OCI-LY3 (cell line): ENCODE results near the gene KRT6A.

Experiments used
- H2AFZ ChIP-seq: fragments of 200-600, 300-600 bp; shearing (Covaris generic); 2 replicates; pipeline ENCODE4 v1.6.0; 2014; ENCODE audit warnings: antibody characterized with exemption, low read depth, low read length
- H3K27ac ChIP-seq: fragments of 200-600, 300-600 bp; sonication (generic); 2 replicates; pipeline ENCODE4 v1.5.1; 2014; ENCODE audit warnings: mild to moderate bottlenecking, low read length, moderate library complexity, mixed read lengths
- H3K27me3 ChIP-seq: fragments of 200-600, 300-600 bp; sonication (generic); 2 replicates; pipeline ENCODE4 v1.6.1; 2014; ENCODE audit warnings: low read depth, low read length, mixed read lengths
- H3K36me3 ChIP-seq: fragments of 200-600, 300-600 bp; sonication (generic); replicated peaks from 2 replicates; pipeline ENCODE3; 2014; ENCODE audit warnings: low read depth, low read length, mixed read lengths
- H3K4me1 ChIP-seq: fragments of 300-600, 200-600 bp; sonication (generic); 2 replicates; pipeline ENCODE4 v1.6.1; 2014; ENCODE audit warnings: low read length, mixed read lengths
- H3K4me2 ChIP-seq: fragments of 200-600, 300-600 bp; sonication (generic); 2 replicates; pipeline ENCODE4 v1.6.1; 2014; ENCODE audit warnings: low read length, mixed read lengths
- H3K4me3 ChIP-seq: fragments of 300-600, 200-600 bp; sonication (generic); 2 replicates; pipeline ENCODE4 v1.5.1; 2014; ENCODE audit warnings: antibody characterized with exemption, mild to moderate bottlenecking, low read length, moderate library complexity
- H3K79me2 ChIP-seq: fragments of 300-600, 200-600 bp; shearing (Covaris generic); 2 replicates; pipeline ENCODE4 v1.6.1; 2014; ENCODE audit warnings: mild to moderate bottlenecking, low read length, mixed read lengths
- H3K9ac ChIP-seq: fragments of 300-600, 200-600 bp; shearing (Covaris generic); 2 replicates; pipeline ENCODE4 v1.6.0; 2014; ENCODE audit warnings: mild to moderate bottlenecking, low read length, moderate library complexity
- H3K9me3 ChIP-seq: fragments of 200-600, 300-600 bp; shearing (Covaris generic); 2 replicates; pipeline ENCODE4 v1.6.1; 2014; ENCODE audit warnings: low read length, mixed read lengths; ENCODE audit not compliant: insufficient read depth
- H4K20me1 ChIP-seq: fragments of 200-600, 300-600 bp; sonication (generic); 2 replicates; pipeline ENCODE4 v1.6.1; 2016; ENCODE audit warnings: low read length, mixed read lengths; ENCODE audit not compliant: insufficient read depth
- EZH2phosphoT487 ChIP-seq: fragments of 200-600 bp; shearing (Covaris generic); IDR thresholded peaks from 2 replicates; pipeline ENCODE4 v1.6.1; 2018; ENCODE audit warnings: antibody characterized with exemption, mixed run types, low read depth
- TF ChIP-seq, protein P1 (sequence below): fragments of 200-600, 300-600 bp; sonication (generic); IDR thresholded peaks from 2 replicates; pipeline ENCODE4 v1.5.1; 2014; ENCODE audit warnings: antibody characterized with exemption, low read length, low read depth

The KRT6A gene

DNA sequence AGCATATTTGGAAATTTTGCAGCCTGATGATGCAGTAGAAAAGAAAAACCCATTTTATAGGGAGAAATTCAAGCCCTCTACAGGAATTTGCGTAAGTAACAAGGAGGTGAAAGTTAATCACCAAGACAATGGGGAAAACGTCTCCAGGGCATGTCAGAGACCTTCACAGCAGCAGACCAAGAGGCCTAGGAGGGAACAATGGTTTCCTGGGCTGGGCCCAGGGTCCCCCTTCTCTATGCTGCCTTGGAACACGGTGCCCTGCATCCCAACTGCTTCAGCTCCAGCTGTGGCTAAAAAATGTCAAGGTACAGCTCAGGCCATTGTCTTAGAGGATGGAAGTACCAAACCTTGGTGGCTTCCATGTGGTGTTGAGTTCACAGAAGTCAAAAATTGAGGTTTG, 13.0 kb downstream of the KRT6A start:
- TF ChIP-seq, protein P1, sequence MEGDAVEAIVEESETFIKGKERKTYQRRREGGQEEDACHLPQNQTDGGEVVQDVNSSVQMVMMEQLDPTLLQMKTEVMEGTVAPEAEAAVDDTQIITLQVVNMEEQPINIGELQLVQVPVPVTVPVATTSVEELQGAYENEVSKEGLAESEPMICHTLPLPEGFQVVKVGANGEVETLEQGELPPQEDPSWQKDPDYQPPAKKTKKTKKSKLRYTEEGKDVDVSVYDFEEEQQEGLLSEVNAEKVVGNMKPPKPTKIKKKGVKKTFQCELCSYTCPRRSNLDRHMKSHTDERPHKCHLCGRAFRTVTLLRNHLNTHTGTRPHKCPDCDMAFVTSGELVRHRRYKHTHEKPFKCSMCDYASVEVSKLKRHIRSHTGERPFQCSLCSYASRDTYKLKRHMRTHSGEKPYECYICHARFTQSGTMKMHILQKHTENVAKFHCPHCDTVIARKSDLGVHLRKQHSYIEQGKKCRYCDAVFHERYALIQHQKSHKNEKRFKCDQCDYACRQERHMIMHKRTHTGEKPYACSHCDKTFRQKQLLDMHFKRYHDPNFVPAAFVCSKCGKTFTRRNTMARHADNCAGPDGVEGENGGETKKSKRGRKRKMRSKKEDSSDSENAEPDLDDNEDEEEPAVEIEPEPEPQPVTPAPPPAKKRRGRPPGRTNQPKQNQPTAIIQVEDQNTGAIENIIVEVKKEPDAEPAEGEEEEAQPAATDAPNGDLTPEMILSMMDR = no peak
- no peak for TF ChIP-seq EZH2phosphoT487
- Histone ChIP-seq H3K27me3 (peaks cover 13% of the 10 kb centered on the region), H3K27ac (no peak overlapping the region)

DNA sequence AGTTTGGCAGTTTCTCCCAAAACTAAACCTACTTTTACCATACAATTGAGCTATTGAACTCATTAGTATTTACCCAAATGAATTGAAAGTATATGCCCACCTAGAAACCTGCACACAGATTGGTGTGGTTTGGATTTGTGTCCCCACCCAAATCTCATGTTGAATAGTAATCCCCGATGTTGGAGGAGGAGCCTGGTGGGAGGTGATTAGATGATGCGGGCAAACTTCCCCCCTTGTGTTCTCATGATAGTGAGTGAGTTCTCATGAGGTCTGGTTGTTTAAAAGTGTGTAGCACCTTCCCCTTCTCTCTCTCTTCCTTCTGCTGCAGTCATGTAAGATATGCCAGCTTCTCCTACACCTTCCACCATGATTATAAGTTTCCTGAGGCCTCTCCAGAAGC, 15.4 kb downstream of the KRT6A start:
- Histone ChIP-seq H3K4me3 (no peak overlapping the region), H3K27ac (no peak overlapping the region), H3K79me2 (no peaks in the 10 kb centered on the region), H3K9me3 (no peaks in the 10 kb centered on the region), H3K27me3 (peaks cover 5% of the 10 kb centered on the region), H3K9ac (no peak overlapping the region), H4K20me1 (no peaks in the 10 kb centered on the region), H2AFZ (no peak overlapping the region), H3K36me3 (no peaks in the 10 kb centered on the region), H3K4me2 (no peak overlapping the region), H3K4me1 (no peaks in the 10 kb centered on the region)
- no peak for TF ChIP-seq EZH2phosphoT487
- TF ChIP-seq, protein P1 = no peak

More for the DNA sequence above, 13.0 kb downstream of the KRT6A start:
- Histone ChIP-seq H4K20me1 (no peaks in the 10 kb centered on the region), H3K9ac (no peak overlapping the region), H3K79me2 (no peaks in the 10 kb centered on the region), H3K4me1 (no peaks in the 10 kb centered on the region), H3K4me3 (no peak overlapping the region), H3K4me2 (no peak overlapping the region), H3K9me3 (no peaks in the 10 kb centered on the region), H3K36me3 (no peaks in the 10 kb centered on the region), H2AFZ (no peak overlapping the region)

DNA sequence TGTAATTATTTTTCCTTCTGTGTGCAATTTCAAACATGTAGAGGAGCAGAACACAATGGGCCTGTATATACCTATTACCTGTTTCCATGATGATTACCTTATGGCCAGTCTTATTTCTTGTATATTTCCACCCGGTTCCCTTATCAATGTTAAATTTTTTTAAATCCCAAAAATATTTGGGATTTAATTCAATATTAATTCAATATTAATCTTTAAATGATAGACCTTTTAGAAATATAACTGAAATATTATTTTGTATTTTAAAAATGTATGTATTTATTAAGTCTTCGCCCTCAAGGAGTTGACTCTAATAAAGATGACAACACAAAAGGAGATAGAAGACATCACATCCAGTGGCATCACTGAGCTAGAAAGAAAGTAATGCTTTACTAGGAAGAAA, 18.8 kb downstream of the KRT6A start:
- Histone ChIP-seq H3K27me3 (no peaks in the 10 kb centered on the region), H4K20me1 (no peaks in the 10 kb centered on the region), H3K4me3 (no peak overlapping the region), H3K79me2 (no peaks in the 10 kb centered on the region), H3K4me1 (no peaks in the 10 kb centered on the region), H3K9me3 (no peaks in the 10 kb centered on the region), H3K9ac (no peak overlapping the region), H3K27ac (no peak overlapping the region), H3K4me2 (no peak overlapping the region), H3K36me3 (no peaks in the 10 kb centered on the region), H2AFZ (no peak overlapping the region)
- TF ChIP-seq EZH2phosphoT487 = no peak
- TF ChIP-seq, protein P1 = no peak

DNA sequence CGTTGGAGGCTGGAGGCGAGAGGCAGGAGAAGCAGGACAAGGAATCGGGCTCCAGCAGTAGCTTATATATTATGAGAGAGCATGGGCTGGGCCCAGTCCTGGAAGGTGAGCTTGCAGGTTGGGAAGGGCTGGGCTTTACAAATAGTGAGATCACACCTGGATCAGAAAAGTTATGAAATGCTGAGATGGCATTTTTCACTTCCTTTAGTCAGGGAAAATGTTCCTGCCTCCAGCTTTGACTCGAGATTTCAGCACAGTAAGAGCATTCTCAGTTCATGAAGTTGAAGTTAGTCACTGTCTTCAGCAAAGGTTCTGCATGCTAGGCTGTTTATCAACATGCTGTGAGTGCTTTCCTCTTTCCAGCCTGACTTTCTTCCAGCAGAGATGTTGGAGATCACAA, 19.3 kb downstream of the KRT6A start, which contains the start of gene KRT6C:
Gene KRT6C (minus strand): TSS at position 38 of the 400 bp plus-strand sequence. CDS start 68 bp downstream, outside the sequence.
- H2AFZ ChIP-seq = no peak within 1 kb of the TSS
- H3K36me3 ChIP-seq = no peaks in the 10 kb centered on the region
- H3K79me2 ChIP-seq = no peaks in the 10 kb centered on the region
- no peak within 1 kb of the TSS for H3K4me2 ChIP-seq
- no peaks in the 10 kb centered on the region for H3K4me1 ChIP-seq
- H3K4me3 ChIP-seq = no peak within 1 kb of the TSS
- no peak for TF ChIP-seq EZH2phosphoT487
- TF ChIP-seq, protein P1 = no peak
- no peak within 1 kb of the TSS for H3K27ac ChIP-seq
- H3K9ac ChIP-seq = no peak within 1 kb of the TSS
- no peaks in the 10 kb centered on the region for H4K20me1 ChIP-seq
- no peaks in the 10 kb centered on the region for H3K9me3 ChIP-seq
- H3K27me3 ChIP-seq = no peaks in the 10 kb centered on the region
